MM.1S (cell line): ENCODE measurements around the gene MRPL2.

Experiments used
- DNase-seq: peaks from one replicate; pipeline ENCODE4 v3.0.0-alpha.2; 2015
- H2AFZ ChIP-seq: fragments of 300-600 bp; sonication (generic); 2 replicates; pipeline ENCODE4 v1.6.0; 2016; ENCODE audit warnings: antibody characterized with exemption, low read length
- H3F3A ChIP-seq: fragments of 300-600 bp; sonication (generic); 2 replicates; pipeline ENCODE4 v1.6.1; 2016; ENCODE audit warnings: mild to moderate bottlenecking, antibody characterized with exemption, low read length, moderate library complexity, mixed read lengths; ENCODE audit not compliant: insufficient read depth
- H3K27ac ChIP-seq: fragments of 300-600 bp; sonication (generic); 2 replicates; pipeline ENCODE4 v1.5.1; 2016; ENCODE audit warnings: mild to moderate bottlenecking, low read length
- H3K27me3 ChIP-seq: fragments of 300-600 bp; sonication (generic); replicated peaks from 2 replicates; pipeline ENCODE4 v1.6.0; 2016; ENCODE audit warnings: low read length; ENCODE audit not compliant: insufficient read depth
- H3K36me3 ChIP-seq: fragments of 300-600 bp; sonication (generic); replicated peaks from 2 replicates; pipeline ENCODE4 v1.6.1; 2016; ENCODE audit warnings: mild to moderate bottlenecking, low read length, mixed read lengths; ENCODE audit not compliant: insufficient read depth
- H3K4me1 ChIP-seq: fragments of 300-600 bp; sonication (generic); 2 replicates; pipeline ENCODE4 v1.6.1; 2016; ENCODE audit warnings: low read length, mixed read lengths
- H3K4me2 ChIP-seq: fragments of 300-600 bp; sonication (generic); 2 replicates; pipeline ENCODE4 v1.6.0; 2016; ENCODE audit warnings: low read depth, low read length
- H3K4me3 ChIP-seq: fragments of 300-600 bp; sonication (generic); 2 replicates; pipeline ENCODE4 v1.5.1; 2016; ENCODE audit warnings: low read length, mixed read lengths
- H3K79me2 ChIP-seq: fragments of 300-600 bp; sonication (generic); 2 replicates; pipeline ENCODE4 v1.6.1; 2016; ENCODE audit warnings: mixed run types, low read length, mixed read lengths
- H3K9ac ChIP-seq: fragments of 300-600 bp; sonication (generic); 2 replicates; pipeline ENCODE4 v1.6.1; 2016; ENCODE audit warnings: low read length, mixed read lengths
- H3K9me2 ChIP-seq: fragments of 300-600 bp; sonication (generic); replicated peaks from 2 replicates; pipeline ENCODE4 v1.6.1; 2016; ENCODE audit warnings: mild to moderate bottlenecking, low read length, mixed read lengths; ENCODE audit not compliant: insufficient read depth
- H3K9me3 ChIP-seq: fragments of 300-600 bp; sonication (generic); replicated peaks from 2 replicates; pipeline ENCODE4 v1.6.1; 2016; ENCODE audit warnings: mild to moderate bottlenecking, low read length, mixed read lengths; ENCODE audit not compliant: insufficient read depth
- H4K20me1 ChIP-seq: fragments of 300-600 bp; sonication (generic); 2 replicates; pipeline ENCODE4 v1.6.1; 2016; ENCODE audit warnings: mild to moderate bottlenecking, low read length, moderate library complexity, mixed read lengths; ENCODE audit not compliant: insufficient read depth
- EZH2 ChIP-seq: fragments of 300-600 bp; sonication (generic); optimal IDR thresholded peaks from 2 replicates; pipeline ENCODE3; 2017; ENCODE audit warnings: low read depth, mild to moderate bottlenecking, antibody characterized with exemption, low read length, mixed read lengths
- EZH2phosphoT487 ChIP-seq: fragments of 300-600 bp; sonication (generic); IDR thresholded peaks from 2 replicates; pipeline ENCODE4 v1.6.1; 2018; ENCODE audit warnings: antibody characterized with exemption, low read length
- TF ChIP-seq, protein P1 (sequence below): fragments of 300-600 bp; sonication (generic); IDR thresholded peaks from 2 replicates; pipeline ENCODE4 v1.5.1; 2016; ENCODE audit warnings: antibody characterized with exemption, low read length, mixed read lengths

The MRPL2 gene

DNA sequence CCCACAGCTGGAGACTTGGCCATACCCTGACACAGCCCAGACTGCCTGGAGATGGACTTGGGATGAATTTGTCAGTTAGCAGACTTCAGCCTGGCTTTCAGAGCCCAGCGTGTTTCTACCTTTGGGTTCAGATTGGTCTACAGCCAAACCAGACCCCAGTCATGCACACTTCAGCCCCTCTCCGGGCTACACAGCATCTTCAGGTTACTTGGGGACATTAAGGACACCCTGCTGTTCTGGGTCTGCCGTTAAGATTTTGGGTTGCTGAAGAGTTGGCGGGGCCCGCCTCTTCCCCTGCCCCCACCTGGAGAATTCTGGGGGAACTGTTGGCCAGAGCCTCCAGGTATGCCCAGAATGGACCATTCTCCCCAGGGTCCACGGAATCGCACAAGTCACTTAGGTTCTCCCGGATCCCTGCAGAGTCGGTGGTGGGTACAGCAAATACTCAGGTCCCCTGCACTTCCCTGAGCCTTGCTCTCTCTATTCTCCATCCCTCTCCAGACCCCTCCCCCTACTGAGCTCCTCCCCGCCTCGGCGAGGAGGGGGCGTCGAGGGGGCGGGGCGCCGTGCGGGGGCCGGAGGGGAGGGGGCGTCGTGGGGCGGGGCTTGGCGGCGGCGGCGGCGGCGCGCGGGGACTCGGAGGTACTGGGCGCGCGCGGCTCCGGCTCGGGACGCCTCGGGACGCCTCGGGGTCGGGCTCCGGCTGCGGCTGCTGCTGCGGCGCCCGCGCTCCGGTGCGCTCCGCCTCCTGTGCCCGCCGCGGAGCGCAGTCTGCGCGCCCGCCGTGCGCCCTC is 16.6 kb upstream of the MRPL2 start, which contains the start of gene PTK7:
Gene PTK7 (plus strand): TSS at position 645 of the 794 bp plus-strand sequence. CDS start 175 bp downstream, outside the sequence.
- H3K4me1 ChIP-seq: peaks cover 10% of the 10 kb centered on the region
- no peak for DNase-seq
- no peak within 1 kb of the TSS for H3K27ac ChIP-seq
- TF ChIP-seq EZH2phosphoT487 (no peak), EZH2 (no peak)
- TF ChIP-seq, protein P1, sequence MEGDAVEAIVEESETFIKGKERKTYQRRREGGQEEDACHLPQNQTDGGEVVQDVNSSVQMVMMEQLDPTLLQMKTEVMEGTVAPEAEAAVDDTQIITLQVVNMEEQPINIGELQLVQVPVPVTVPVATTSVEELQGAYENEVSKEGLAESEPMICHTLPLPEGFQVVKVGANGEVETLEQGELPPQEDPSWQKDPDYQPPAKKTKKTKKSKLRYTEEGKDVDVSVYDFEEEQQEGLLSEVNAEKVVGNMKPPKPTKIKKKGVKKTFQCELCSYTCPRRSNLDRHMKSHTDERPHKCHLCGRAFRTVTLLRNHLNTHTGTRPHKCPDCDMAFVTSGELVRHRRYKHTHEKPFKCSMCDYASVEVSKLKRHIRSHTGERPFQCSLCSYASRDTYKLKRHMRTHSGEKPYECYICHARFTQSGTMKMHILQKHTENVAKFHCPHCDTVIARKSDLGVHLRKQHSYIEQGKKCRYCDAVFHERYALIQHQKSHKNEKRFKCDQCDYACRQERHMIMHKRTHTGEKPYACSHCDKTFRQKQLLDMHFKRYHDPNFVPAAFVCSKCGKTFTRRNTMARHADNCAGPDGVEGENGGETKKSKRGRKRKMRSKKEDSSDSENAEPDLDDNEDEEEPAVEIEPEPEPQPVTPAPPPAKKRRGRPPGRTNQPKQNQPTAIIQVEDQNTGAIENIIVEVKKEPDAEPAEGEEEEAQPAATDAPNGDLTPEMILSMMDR: no peak
- no peaks in the 10 kb centered on the region for H3F3A ChIP-seq
- H3K79me2 ChIP-seq: no peaks in the 10 kb centered on the region
- H3K9me3 ChIP-seq: no peaks in the 10 kb centered on the region
- no peak within 1 kb of the TSS; the same call in 1 of the 2 replicates for H3K4me3 ChIP-seq
- H3K27me3 ChIP-seq: peaks cover 21% of the 10 kb centered on the region
- no peak within 1 kb of the TSS for H3K9ac ChIP-seq
- H3K36me3 ChIP-seq: no peaks in the 10 kb centered on the region
- no peaks in the 10 kb centered on the region for H4K20me1 ChIP-seq
- H3K4me2 ChIP-seq: peak within 1 kb of the TSS; percentile 18; the same call in 1 of the 2 replicates
- no peak within 1 kb of the TSS for H2AFZ ChIP-seq
- H3K9me2 ChIP-seq: no peaks in the 10 kb centered on the region

DNA sequence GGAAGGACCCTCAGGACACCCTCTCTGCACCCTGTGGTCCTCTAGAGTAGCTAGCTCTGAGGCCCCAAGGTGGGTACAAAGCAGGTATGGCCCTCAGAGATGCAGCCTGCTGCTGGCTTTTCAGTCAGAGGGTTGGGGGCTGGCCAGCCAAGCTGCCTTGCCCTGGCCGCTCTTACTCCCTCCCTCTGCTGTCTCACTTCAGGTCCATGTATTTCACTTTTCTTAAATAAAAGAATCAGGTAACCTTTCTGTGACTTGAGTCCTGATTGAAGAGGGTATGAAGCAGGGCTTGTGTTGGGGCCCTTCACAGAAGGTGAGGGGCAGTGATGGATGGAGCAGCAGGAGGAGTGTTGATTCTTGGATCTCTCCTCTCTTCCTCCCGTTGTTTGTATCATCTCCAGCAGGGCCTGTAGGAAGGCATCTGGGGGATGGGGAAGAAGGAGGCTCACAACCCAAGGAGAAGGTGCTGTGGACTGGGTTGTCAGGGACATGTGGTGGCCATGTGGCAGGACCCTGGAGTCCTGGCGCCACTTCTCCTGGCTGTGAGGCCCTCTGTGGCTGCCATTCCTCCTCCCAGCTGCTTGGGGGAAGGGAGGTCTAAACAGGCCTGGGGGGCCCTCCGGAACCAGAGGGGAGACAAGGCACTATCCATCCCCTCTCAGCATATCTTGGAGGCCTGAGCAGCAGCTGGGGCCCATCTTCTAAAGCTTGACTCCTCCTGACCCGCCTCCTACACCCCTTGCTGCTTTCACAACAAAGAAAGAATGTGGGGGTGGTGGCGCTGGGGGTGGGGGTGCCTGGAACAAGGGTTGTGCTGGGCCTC is 15.8 kb upstream of the MRPL2 start:
- no peaks in the 10 kb centered on the region for H3K9me3 ChIP-seq
- no peaks in the 10 kb centered on the region for H3K9me2 ChIP-seq
- no peaks in the 10 kb centered on the region for H3K36me3 ChIP-seq
- peaks cover 10% of the 10 kb centered on the region for H3K4me1 ChIP-seq
- no peaks in the 10 kb centered on the region for H3F3A ChIP-seq
- H3K4me3 ChIP-seq: no peak overlapping the region
- H2AFZ ChIP-seq: no peak overlapping the region
- H3K27ac ChIP-seq: no peak overlapping the region
- no peak overlapping the region for H3K9ac ChIP-seq
- no peak for DNase-seq
- TF ChIP-seq EZH2phosphoT487: no peak
- TF ChIP-seq, protein P1: no peak
- TF ChIP-seq EZH2: no peak
- H3K27me3 ChIP-seq: peaks cover 21% of the 10 kb centered on the region
- H4K20me1 ChIP-seq: no peaks in the 10 kb centered on the region
- H3K4me2 ChIP-seq: no peak overlapping the region
- no peaks in the 10 kb centered on the region for H3K79me2 ChIP-seq

DNA sequence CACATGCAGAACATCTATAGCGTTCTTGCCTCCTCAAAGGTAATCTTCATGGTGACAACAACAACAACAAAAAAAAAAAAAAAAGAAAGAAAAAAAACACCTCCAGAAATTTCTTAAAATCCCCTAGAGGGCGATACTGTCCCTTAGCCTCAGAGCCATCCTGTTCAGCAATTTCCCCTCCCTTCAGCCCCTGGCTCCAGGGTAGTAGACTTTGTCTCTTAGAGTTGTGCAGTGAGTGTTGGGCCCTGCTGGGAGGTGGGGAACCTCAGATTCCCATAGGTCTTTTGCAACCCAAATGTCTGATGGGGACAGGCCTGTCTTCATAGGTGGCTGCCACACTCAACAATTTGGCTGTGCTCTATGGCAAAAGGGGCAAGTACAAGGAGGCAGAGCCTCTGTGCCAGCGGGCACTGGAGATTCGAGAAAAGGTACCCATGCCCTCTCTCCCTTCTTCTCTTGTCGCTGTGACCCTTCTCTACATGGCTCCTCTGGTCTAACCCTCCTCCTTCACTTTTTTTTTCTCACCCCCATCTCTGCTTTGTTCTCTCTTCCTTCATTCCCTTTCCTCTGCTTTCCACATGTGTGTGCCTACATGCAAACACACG is 10.9 kb upstream of the MRPL2 start:
- H3K4me2 ChIP-seq: no peak overlapping the region
- H3K4me1 ChIP-seq: peaks cover 10% of the 10 kb centered on the region
- H3K27me3 ChIP-seq: no peaks in the 10 kb centered on the region
- TF ChIP-seq EZH2 (no peak), EZH2phosphoT487 (no peak)
- TF ChIP-seq, protein P1: peak; percentile 48
- peak; percentile 51 for DNase-seq
- no peak overlapping the region for H3K27ac ChIP-seq
- H3K9me3 ChIP-seq: no peaks in the 10 kb centered on the region
- no peaks in the 10 kb centered on the region for H3K9me2 ChIP-seq
- no peaks in the 10 kb centered on the region for H4K20me1 ChIP-seq
- no peak overlapping the region for H3K4me3 ChIP-seq
- H3K36me3 ChIP-seq: no peaks in the 10 kb centered on the region
- H2AFZ ChIP-seq: no peak overlapping the region
- no peaks in the 10 kb centered on the region for H3F3A ChIP-seq
- no peak overlapping the region for H3K9ac ChIP-seq
- no peaks in the 10 kb centered on the region for H3K79me2 ChIP-seq
